Activated B cell treated with CpG ODN at 0.5 μM for 24 hours (primary cell): ENCODE data around the gene AUP1. TPM values are rescaled to one million over a fixed set of nuclear protein-coding genes. Genes with fewer than 3 reads are reported as not detected.

Source experiments
- ATAC-seq: fragments of 200-7000 bp; cut with Tn5 transposase; one replicate; pipeline ENCODE4 v1.10.0; 2021; ENCODE audit warnings: low read depth, mild to moderate bottlenecking, moderate library complexity
- CTCF ChIA-PET: fragments of 350-600 bp; sonication (Branson Sonifier 250); formaldehyde crosslinking; loops from one replicate; lab custom pipeline; 2021; ENCODE audit warnings: antibody characterized with exemption; lab: Charles Lee
- POLR2A ChIA-PET: fragments of 350-600 bp; sonication (Branson Sonifier 250); formaldehyde crosslinking; loops from one replicate; lab custom pipeline; 2021; ENCODE audit warnings: antibody characterized with exemption; lab: Charles Lee
- DNase-seq: peaks from one replicate; pipeline ENCODE4 v3.0.0; 2022
- H3K27ac Mint-ChIP-seq: one replicate; pipeline ENCODE4 v1.8.0; 2020; ENCODE audit warnings: mixed read lengths
- H3K27me3 Mint-ChIP-seq: one replicate; pipeline ENCODE4 v1.8.0; 2021; ENCODE audit warnings: mixed read lengths
- H3K36me3 Mint-ChIP-seq: one replicate; pipeline ENCODE4 v1.8.0; 2021; ENCODE audit warnings: low read depth, mixed read lengths
- H3K4me1 Mint-ChIP-seq: one replicate; pipeline ENCODE4 v1.8.0; 2021; ENCODE audit warnings: mixed read lengths
- H3K4me3 Mint-ChIP-seq: one replicate; pipeline ENCODE4 v1.8.0; 2020; ENCODE audit warnings: mild to moderate bottlenecking, mixed read lengths
- H3K9me3 Mint-ChIP-seq: one replicate; pipeline ENCODE4 v1.8.0; 2020; ENCODE audit warnings: mixed read lengths
- intact Hi-C: fragments of 100-400 bp; cut with micrococcal nuclease; formaldehyde crosslinking; loops from one replicate; pipeline ENCODE4 v1.15.1; 2024
- total RNA-seq: library from RNA; stranded (reverse); gene quantifications from 2 replicates; pipeline ENCODE4 v1.2.3, GENCODE V29; 2022
- TF ChIP-seq, protein P1 (sequence below): fragments of 200-600 bp; IDR thresholded peaks from one replicate; pipeline ENCODE4 v1.8.0; 2022; ENCODE audit warnings: antibody characterized with exemption, mild to moderate bottlenecking

The AUP1 gene
- total RNA-seq, 1 donor from 2014 or later, result 177 TPM

DNA sequence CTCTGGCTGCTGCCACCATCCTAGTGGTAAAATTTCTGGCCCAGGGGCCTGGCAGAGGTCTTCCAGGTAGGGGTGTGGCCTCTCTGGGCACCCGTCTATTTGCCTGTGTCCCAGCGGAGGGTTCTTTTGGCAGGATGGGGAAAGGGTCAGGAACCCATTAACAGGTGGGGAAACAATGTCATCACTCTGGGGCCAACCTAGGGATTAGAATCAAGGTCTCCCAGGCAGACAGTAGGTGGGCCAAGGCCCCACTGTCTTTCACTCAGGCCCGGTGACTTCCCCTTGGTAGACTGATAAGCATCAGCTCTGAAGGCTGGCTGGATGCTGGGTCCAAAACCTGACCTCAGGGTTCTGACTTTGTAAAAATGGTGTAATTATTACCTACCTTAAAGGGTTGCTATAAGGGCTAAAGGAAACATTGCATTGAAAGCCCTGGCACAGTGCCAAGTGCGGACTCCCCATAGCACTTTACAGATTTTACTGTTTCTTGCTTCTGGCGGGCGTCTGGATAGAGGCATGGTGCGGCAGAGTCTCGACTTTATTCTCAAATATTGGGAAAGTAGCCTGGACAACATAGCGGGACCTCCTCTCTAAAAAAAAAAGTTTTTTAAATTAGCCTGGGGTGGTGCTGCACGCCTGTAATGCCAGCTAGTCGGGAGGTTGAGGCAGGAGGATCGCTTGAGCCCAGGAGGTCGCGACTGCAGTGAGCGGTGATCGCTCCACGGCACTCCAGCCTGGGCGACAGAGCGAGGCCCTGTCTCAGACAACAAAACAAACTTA lies 32.3 kb downstream of the AUP1 start:
- no peak overlapping the region for H3K27ac Mint-ChIP-seq
- peaks cover 27% of the 10 kb centered on the region for H3K4me1 Mint-ChIP-seq
- TF ChIP-seq, protein P1, sequence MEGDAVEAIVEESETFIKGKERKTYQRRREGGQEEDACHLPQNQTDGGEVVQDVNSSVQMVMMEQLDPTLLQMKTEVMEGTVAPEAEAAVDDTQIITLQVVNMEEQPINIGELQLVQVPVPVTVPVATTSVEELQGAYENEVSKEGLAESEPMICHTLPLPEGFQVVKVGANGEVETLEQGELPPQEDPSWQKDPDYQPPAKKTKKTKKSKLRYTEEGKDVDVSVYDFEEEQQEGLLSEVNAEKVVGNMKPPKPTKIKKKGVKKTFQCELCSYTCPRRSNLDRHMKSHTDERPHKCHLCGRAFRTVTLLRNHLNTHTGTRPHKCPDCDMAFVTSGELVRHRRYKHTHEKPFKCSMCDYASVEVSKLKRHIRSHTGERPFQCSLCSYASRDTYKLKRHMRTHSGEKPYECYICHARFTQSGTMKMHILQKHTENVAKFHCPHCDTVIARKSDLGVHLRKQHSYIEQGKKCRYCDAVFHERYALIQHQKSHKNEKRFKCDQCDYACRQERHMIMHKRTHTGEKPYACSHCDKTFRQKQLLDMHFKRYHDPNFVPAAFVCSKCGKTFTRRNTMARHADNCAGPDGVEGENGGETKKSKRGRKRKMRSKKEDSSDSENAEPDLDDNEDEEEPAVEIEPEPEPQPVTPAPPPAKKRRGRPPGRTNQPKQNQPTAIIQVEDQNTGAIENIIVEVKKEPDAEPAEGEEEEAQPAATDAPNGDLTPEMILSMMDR, result no peak
- intact Hi-C loops, result no loop called here
- DNase-seq (no peak), ATAC-seq (no peak)
- ChIA-PET CTCF (interaction anchor here (1.4 kb wide), 1 partner anchor 92 kb away, joined by 3 read pairs; no protein-coding TSS in a partner anchor), POLR2A (interaction anchor here (0.6 to 2.4 kb wide), 7 partner anchors 10 to 1398 kb away, joined by 3 to 11 read pairs (median 7); partner anchors contain the start of genes AUP1, CCDC142, HTRA2 and PCGF1)
- H3K36me3 Mint-ChIP-seq, result peaks cover 26% of the 10 kb centered on the region
- H3K4me3 Mint-ChIP-seq, result peak overlapping the region; percentile 87
- no peaks in the 10 kb centered on the region for H3K9me3 Mint-ChIP-seq
- H3K27me3 Mint-ChIP-seq, result peaks cover 25% of the 10 kb centered on the region

DNA sequence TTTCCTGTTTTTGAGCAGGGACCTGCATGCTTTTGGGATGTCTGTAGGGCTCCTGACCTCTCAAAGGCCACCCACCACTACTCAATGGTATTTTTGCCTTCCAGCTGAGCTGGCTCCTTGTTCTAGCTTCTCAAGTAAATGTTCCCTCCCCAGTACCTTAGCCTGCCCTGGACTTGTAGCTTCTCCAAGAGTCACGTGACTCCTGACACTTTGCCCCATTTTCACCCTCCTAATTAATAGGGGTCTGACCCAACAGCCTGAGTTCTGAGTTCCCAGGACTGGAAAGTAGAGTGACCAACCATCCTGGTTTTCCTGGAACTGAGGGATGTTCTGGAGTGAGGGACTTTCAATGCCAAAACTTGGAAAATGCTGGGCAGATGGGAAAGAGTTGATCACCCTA lies 34.1 kb downstream of the AUP1 start:
- Mint-ChIP-seq H3K36me3 (peaks cover 44% of the 10 kb centered on the region), H3K4me3 (no peak overlapping the region), H3K9me3 (no peaks in the 10 kb centered on the region), H3K27ac (no peak overlapping the region), H3K27me3 (peaks cover 14% of the 10 kb centered on the region), H3K4me1 (peaks cover 23% of the 10 kb centered on the region)
- CTCF ChIA-PET, result interaction anchor here (1.5 kb wide), 1 partner anchor 50 kb away, joined by 3 read pairs; no protein-coding TSS in a partner anchor
- TF ChIP-seq, protein P1, result no peak
- intact Hi-C loops, result no loop called here
- POLR2A ChIA-PET, result no interaction called here
- no peak for DNase-seq
- ATAC-seq, result no peak

GRCh38 chr2:74493546-74493945 lies 36.0 kb downstream of the AUP1 start:
- intact Hi-C loops, result no loop called here
- ChIA-PET POLR2A (no interaction called here), CTCF (interaction anchor here (1.4 kb wide), 1 partner anchor 158 kb away, joined by 3 read pairs; no protein-coding TSS in a partner anchor)
- TF ChIP-seq, protein P1, result no peak
- no peak for ATAC-seq
- Mint-ChIP-seq H3K27me3 (peaks cover 6% of the 10 kb centered on the region), H3K9me3 (no peaks in the 10 kb centered on the region), H3K4me3 (no peak overlapping the region), H3K4me1 (peaks cover 8% of the 10 kb centered on the region), H3K36me3 (peaks cover 56% of the 10 kb centered on the region), H3K27ac (no peak overlapping the region)
- no peak for DNase-seq

DNA sequence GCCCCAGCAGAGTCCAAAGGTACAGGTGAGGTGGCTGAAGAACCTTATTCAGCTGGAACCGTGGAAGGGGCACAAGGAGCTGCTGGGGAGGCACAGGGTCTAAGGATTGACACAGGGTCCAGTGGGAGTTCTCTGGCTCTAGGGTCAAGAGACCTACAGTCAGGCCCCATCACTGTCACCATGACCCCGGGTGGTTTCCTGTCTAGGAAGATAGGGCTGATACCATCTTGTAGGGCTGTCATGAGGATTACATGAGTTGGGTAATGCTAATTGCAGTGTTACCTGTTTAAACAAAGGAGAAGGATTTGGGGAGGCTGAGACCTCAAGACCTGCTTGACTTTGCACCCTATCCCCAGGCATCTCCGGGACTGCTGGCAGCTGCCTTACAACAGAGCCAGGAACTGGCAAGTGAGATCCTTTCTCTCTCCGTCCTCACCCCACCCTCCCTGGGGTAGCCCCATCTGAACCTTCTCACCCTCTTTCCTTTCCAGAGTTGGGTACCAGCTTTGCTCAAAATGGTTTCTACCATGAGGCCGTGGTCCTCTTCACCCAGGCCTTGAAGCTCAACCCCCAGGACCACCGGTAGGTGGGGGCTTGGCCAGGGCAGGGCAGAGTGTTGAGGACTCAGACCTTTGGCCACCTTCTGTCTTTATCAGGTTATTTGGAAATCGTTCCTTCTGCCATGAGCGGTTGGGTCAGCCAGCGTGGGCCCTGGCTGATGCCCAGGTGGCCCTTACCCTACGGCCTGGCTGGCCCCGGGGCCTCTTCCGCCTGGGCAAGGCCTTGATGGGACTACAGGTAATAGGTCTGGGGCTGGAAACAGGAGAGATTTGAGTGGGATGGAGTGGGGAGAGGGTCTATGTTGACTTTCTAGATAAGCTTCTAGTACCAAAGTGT lies 37.6 kb downstream of the AUP1 start:
- H3K27me3 Mint-ChIP-seq, result no peaks in the 10 kb centered on the region
- intact Hi-C loops, result no loop called here
- peaks cover 60% of the 10 kb centered on the region for H3K36me3 Mint-ChIP-seq
- H3K27ac Mint-ChIP-seq, result no peak overlapping the region
- ChIA-PET POLR2A (interaction anchor here (0.5 to 1.3 kb wide), 2 partner anchors 26 to 67 kb away, joined by 3 to 4 read pairs; no protein-coding TSS in a partner anchor), CTCF (no interaction called here)
- ATAC-seq, result no peak
- no peaks in the 10 kb centered on the region for H3K9me3 Mint-ChIP-seq
- DNase-seq, result no peak
- no peaks in the 10 kb centered on the region for H3K4me1 Mint-ChIP-seq
- H3K4me3 Mint-ChIP-seq, result no peak overlapping the region
- TF ChIP-seq, protein P1, result no peak
